HG03432 (cell line): Measurements from ENCODE around the gene HES6.

ENCODE experiments used
- ATAC-seq: cut with Tn5 transposase; IDR thresholded peaks from one replicate; pipeline ENCODE4 v1.9.1; 2021; ENCODE audit warnings: mild to moderate bottlenecking, moderate library complexity; ENCODE audit not compliant: unreplicated experiment

The HES6 gene

DNA sequence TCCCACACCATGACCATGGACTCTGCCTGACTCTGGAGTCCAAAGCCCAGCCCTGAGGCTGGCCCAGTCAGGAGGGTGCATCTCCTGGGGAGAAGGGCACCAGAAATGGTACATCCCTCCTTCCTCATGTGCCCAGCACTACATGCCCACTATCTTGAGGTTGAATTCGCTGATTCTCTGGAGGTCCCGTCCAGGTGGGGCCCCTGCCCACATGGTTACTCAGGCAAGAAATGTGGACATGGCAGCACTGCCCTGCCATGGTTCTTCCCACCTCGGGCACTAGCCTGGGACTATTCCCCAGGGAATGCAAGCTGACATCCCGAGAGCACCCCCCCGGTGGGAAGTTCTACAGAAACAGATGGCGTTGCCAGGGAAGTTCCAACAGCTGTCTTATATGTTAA, 15.3 kb upstream of the HES6 start:
- no peak for ATAC-seq

DNA sequence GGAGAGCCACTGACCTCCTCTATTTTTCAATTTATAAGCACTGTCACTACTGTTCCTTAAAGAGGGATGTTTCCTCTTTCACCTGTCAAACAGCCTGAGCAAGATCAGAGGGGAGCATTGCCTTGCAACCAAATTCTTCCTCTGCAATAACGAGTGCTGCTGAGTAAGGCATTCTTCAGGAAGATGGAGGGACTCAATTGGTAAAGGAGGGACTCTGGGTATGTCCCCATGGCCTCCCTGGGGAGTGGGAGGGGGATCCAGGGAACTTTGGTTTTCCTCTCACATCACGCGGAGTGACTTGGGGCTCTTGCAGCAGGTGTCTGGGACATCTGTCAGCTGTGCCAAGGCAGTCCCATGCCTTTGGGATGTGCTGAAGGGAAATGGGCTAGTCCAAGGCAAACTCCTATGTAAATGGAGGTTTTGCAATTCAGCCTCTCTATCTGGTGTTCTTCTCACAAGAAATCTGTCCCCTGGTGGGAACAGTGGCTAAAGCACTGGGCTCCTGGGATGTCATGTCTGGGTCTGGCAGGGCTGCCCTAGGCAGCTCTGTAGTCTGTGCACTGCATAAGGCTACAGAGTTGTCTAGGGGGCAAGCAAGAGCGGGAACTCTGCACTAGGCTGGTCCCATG, 14.4 kb upstream of the HES6 start:
- ATAC-seq = no peak

DNA sequence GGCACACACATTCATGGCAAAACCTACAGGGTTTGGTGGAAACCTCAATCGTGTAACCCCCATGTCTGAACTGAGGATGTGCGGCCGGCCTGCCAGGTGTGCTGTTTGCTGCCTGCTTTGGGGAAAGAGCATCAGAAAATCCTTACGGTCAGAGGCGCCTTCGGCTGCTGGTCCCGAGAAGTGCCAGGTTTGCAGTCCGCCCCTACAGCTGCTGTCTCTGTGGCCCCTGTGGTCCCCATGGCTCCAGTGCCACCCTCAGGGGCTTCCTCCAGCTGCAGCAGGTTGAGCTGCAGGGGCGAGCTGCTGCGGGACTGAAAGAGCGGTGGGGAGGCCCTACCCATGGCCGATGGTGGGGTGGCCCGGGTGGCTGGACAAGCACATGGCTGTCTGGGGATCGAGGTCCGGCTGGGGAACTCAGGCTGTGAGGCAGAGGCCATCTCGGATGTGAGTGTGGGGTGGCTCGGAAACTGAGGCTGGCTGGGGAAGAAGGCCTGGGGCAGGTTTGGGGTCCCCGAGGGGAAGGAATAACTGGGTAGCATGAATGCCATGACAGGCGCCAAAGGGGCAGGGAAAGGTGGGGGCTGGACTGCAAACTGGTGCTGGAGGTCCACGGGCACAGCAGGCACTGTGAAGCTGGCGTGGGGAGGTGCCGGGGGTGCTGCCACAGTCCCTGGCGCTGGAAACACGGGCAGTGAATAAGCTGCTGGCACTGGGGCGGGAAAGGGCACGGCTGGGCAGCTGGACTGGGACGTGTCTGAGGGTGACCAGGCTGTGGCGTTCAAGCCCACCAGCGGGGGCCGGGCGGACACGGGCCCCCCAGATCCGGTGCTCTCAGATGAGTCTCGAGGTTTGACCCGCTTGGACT, 13.2 kb upstream of the HES6 start:
- ATAC-seq = no peak

DNA sequence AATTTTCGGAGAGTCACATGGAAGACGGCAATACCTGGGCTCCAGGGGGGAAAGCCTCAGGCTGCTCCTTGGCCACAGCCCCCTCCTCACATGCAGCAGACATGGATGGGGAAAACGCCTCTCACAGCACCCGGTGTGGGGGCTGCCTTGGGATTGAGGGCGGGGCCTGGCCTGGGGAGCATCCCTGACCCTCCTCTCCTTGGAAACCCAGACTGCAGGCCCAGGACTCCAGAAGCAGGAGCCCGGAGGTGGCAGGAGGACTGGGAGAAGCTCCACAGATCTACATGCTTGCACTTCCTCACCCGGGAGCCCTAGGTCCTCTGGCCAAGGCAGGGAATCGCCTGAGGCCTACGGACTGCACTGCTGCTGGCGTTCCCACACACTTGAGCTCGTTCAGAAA, 12.1 kb upstream of the HES6 start:
- no peak for ATAC-seq

DNA sequence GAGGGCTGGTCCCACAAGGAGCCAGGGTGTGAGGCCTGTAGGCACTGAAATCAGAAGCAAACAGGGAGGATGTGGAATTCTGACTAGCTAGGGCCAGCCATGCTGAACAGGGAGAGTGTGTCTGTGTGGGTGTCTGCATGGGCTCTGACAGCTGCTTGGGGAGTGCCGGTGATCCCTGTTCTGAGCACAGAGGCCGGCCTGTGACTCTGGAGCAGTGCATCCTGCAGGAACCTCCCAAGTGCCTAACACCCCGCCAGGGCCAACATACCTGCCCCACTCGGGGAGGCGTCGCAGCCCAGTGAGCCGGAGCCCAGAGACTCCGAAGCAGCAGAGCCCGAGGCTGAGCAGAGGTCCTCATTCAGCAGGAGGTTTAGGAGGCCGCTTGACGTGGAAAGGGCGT, 11.5 kb upstream of the HES6 start:
- no peak for ATAC-seq

- no peak for ATAC-seq
Measured at GRCh38 chr2:238250896-238251295, 11.1 kb upstream of the HES6 start.

DNA sequence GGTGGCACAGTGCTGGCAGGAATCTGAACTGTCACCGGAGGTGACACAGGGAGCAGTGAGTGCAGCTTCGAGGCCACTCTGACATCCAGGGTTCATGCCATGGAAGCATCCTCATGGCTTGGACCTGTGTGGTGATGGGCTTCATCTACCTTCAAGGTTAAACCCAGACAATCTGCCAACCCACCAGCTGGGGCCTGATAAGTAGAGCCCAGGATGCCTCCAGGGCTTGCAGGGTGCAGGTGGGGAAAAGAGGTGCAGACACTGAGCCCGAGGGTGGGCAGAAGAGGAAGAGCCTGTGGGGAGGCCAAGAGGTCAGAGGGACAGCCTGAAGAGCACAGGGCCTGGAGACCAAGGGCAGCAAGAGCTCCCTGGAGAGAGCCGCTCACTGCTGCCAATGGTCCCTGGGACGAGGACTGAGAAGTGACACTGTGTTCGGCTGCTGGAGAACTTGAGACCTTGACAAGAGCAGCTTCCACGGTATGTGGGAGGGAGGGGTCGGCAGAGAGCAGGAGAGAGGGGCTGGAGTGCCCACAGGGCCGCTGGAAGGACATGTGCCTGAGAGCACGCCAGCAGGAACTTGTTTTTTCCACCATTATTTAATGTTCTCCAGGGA, 8.1 kb upstream of the HES6 start:
- no peak for ATAC-seq

DNA sequence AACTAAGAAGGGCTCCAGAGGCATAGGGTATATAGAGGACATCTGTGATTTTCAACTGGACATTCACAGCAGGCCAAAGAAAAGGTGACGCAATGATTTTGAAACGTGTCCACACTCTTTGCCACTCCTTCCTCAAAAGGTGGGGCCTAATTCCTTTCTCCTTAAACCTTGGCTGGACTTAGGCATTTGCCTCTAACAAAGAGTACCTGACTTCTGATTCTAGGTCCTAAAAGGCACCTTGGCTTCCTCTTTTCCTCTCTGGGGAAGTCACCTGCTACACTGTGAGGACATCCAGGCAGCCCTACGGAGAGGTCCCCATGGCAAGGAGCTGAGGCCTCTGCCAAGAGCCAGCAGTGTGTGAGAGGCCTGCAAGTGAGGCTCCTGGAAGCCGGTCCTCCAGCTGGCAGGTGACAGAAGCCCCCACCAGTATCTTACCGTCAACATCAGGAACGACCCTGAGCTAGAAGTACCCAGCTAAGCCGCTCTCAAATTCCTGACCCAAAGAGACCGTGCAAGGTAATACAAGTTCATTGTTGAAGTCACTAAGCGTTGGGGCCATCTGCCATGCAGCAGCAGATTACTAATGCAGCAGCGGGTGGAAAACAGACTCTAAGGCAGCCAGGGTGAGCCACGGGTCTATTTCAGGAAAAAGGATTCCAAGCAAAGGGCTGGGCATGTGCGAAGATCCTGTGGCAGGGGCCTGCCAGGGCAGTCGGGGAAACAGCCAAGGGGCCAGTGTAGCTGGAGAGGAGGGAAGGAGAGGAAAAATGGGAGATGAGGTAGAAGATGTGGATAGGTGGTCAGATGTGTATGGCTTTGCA, 7.4 kb upstream of the HES6 start:
- no peak for ATAC-seq

- no peak for ATAC-seq
Measured at GRCh38 chr2:238244151-238244550, 4.3 kb upstream of the HES6 start.

DNA sequence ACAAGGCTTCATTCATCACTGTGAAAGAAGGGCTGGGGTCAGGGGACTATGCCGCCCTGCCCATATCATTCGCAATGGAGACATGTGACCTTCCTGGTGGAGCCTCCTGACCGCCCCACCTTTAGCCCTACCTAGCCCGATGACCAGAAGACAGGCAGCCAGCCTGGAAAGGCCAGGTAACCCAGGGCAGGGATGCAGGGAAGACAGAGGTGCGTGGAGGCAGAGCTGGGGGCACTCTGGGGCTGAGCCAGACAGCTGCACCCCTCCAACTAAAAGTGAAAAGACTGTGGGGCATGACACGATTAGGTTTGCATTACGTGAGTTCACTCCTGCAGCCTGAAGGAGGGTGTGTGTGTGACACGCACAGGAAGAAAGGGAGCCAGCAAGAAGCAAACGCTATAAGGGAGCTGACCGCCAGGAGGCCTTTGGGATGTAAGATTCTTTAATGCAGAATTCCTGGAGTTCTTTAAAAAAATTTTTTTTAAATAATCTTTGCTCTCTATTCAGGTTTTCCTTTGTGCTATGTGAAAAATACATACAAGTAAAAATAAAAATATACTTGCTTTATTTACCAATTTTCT, 3.7 kb upstream of the HES6 start:
- no peak for ATAC-seq

- ATAC-seq = no peak
Measured at GRCh38 chr2:238242731-238243495, 3.1 kb upstream of the HES6 start.

DNA sequence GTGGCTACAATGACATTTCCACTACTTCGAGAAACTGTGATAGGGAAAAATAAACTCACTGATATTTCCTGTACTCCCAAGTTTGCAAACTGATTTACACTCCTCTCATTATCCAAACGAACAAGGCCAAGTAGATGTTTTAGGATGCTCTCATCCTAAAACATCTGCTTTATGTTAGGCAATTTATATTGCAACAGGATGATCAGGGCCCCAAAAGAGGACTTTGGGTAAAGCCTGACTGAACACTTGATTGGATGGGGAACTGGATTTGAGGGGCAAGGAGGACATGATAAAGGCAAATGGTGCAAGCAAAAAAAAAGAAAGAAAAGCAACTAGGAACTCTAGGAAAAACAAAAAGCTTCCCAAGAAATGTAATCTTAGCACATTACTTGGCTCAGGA, 2.1 kb upstream of the HES6 start:
- ATAC-seq = no peak

- ATAC-seq = no peak
Measured at GRCh38 chr2:238240757-238241711, 1.2 kb upstream of the HES6 start.

DNA sequence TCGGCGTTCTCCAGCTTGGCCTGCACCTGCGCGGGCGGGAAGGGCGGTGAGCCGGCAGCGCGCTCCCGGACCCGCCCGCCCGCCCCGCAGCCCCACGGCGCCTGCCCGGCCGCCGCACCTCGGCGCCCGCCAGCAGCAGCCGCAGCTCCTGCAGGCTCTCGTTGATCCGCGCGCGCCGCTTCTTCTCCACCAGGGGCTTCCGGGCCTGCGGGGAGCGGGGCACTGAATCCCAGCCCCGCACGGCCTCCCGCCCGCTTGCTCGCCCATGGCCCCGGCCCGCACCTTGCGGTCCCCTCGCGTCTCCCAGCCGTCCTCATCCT, 335 bp downstream of the HES6 start:
- ATAC-seq = no peak

DNA sequence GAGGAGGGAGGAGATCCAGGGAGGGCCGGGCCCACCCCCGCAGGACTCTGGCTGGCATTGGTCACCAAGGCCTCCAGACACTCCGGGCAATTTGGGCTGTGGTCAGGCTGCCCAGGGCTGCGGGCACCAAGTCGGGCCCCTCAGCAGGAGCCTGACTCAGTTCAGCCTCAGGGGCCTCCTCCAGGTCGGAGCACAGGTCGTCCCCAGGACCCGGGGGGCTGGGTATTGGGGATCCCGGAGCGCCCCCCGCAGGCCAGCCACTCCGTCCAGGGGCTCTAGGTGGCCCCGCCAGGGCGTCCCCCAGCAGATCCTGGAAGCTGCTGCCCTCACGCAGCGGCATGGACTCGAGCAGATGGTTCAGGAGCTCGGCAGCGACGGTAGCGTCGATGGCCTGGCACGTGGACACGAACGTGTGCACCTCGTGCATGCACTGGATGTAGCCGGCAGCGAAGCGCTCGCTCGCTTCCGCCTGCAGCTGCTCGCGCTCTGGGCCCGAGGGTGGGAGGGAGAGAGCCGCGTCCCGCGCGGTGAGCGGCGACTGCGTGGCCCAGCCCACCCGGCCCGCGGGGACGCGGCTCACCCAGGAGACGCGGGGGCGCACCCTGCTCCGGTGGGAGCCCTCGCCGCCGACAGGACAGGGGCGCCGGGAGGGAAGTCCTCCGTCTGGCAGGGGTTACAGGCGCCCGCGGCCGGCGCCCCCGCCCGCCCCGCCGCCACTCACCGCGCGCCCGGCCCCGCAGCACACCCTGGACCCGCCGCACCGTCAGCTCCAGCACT, 884 bp downstream of the HES6 start:
- ATAC-seq = no peak

- no peak for ATAC-seq
Measured at GRCh38 chr2:238238311-238238765, 1.5 kb downstream of the HES6 start.

GRCh38 chr2:238237431-238238135, 2.3 kb downstream of the HES6 start:
- ATAC-seq = no peak

DNA sequence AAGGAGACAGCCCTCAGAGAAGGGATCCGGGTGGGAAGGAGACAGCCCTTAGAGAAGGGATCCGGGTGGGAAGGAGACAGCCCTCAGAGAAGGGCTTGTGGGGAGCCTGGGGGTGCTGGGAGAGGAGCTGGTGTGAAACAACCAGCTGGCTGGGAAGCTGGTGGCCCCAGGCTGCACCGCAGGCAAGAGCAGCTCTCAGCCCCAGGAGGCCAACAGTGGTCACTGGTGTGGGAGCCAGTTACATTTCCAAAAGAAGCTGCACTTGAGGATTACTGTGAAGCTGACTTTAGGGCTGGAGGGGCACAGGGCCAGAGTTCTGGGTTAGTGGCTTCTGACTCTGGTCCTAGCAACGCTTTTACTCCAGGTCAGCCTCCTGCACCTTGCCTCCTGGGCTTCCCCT, 3.3 kb downstream of the HES6 start:
- no peak for ATAC-seq
